PFSK-1 (cell line): Measurements from ENCODE around the gene NEK11.

ENCODE experiments used
- POLR2AphosphoS5 ChIP-seq: IDR thresholded peaks from 2 replicates; pipeline ENCODE4 v1.6.1; 2012; ENCODE audit warnings: low read depth, mild to moderate bottlenecking, control low read depth, low read length, moderate library complexity
- TAF1 ChIP-seq: IDR thresholded peaks from 2 replicates; pipeline ENCODE4 v1.6.1; 2012; ENCODE audit warnings: low read length, control low read depth, borderline replicate concordance; ENCODE audit not compliant: insufficient read depth
- TF ChIP-seq, protein P1 (sequence below), 2 experiments: IDR thresholded peaks; 2 replicates each; pipeline versions ENCODE4 v1.6.1 to v1.8.0; 2011 to 2012; ENCODE audit warnings: low read depth in 2 of 2, low read length in 2 of 2, control low read depth in 1 of 2, inconsistent platforms in 1 of 2, mild to moderate bottlenecking in 1 of 2, moderate library complexity in 1 of 2; ENCODE audit not compliant: insufficient read depth in 1 of 2

- TF ChIP-seq, protein P1, sequence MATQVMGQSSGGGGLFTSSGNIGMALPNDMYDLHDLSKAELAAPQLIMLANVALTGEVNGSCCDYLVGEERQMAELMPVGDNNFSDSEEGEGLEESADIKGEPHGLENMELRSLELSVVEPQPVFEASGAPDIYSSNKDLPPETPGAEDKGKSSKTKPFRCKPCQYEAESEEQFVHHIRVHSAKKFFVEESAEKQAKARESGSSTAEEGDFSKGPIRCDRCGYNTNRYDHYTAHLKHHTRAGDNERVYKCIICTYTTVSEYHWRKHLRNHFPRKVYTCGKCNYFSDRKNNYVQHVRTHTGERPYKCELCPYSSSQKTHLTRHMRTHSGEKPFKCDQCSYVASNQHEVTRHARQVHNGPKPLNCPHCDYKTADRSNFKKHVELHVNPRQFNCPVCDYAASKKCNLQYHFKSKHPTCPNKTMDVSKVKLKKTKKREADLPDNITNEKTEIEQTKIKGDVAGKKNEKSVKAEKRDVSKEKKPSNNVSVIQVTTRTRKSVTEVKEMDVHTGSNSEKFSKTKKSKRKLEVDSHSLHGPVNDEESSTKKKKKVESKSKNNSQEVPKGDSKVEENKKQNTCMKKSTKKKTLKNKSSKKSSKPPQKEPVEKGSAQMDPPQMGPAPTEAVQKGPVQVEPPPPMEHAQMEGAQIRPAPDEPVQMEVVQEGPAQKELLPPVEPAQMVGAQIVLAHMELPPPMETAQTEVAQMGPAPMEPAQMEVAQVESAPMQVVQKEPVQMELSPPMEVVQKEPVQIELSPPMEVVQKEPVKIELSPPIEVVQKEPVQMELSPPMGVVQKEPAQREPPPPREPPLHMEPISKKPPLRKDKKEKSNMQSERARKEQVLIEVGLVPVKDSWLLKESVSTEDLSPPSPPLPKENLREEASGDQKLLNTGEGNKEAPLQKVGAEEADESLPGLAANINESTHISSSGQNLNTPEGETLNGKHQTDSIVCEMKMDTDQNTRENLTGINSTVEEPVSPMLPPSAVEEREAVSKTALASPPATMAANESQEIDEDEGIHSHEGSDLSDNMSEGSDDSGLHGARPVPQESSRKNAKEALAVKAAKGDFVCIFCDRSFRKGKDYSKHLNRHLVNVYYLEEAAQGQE (IDR thresholded peaks at IDR 0.05; ENCODE audit: insufficient read depth in 1 of 2, low read depth in 2 of 2, low read length in 2 of 2), result no peak
- TF ChIP-seq TAF1 (no peak), POLR2AphosphoS5 (no peak)
Observed at GRCh38 chr3:131238496-131238895, 211.8 kb downstream of the NEK11 start.
